Transverse colon (tissue), 3 donors: ENCODE data around the gene PML.
"Not testable (repeated sequence)": the region's sequence is repeated elsewhere in the genome, so short reads cannot be mapped to it uniquely, and the experiment has no call there.

ENCODE experiments used
- CTCF ChIP-seq, 5 experiments: fragments of 200-600 bp in 3 of 5; fragments of 450-650 bp in 2 of 5; sonication (generic) in 3 of 5; IDR thresholded peaks; 1 replicate in 2 of 5; 2 replicates in 3 of 5; pipeline ENCODE4 v1.5.1; 2016 to 2017; ENCODE audit warnings: antibody characterized with exemption in 5 of 5, inconsistent platforms in 3 of 5, mild to moderate bottlenecking in 2 of 5, moderate library complexity in 1 of 5
- EP300 ChIP-seq: sonication (generic); formaldehyde crosslinking; IDR thresholded peaks from one replicate; pipeline ENCODE4 v1.6.1; 2017; ENCODE audit warnings: antibody characterized with exemption, low read depth
- POLR2A ChIP-seq: fragments of 450-650 bp; IDR thresholded peaks from one replicate; pipeline ENCODE4 v1.6.1; 2016; ENCODE audit warnings: antibody characterized with exemption, mild to moderate bottlenecking, moderate library complexity

GRCh38 chr15:74082450-74082849, 87.9 kb downstream of the PML start, which contains the start of gene GOLGA6A:
- TF ChIP-seq POLR2A; CTCF (IDR thresholded peaks at IDR 0.05); EP300: not testable (repeated sequence)
